ENCODE results near the gene TTC39A.

TTC39A gene

GRCh38 chr1:51359879-51360278, 29.5 kb upstream of the TTC39A start:
- DNase-seq (ENCODE audit: low read depth), result no peak
- H3K4me3 ChIP-seq (ENCODE audit: low read depth, low read length), result no peak overlapping the region
- TF ChIP-seq CTCF (IDR thresholded peaks at IDR 0.05; ENCODE audit: insufficient read depth, low read depth, low read length, missing control alignments), result no peak

GRCh38 chr1:51355382-51355781, 25.0 kb upstream of the TTC39A start:
- no peak overlapping the region for H3K4me3 ChIP-seq (ENCODE audit: low read depth, low read length)
- TF ChIP-seq CTCF (IDR thresholded peaks at IDR 0.05; ENCODE audit: insufficient read depth, low read depth, low read length, missing control alignments), result no peak
- DNase-seq (ENCODE audit: low read depth), result no peak

- H3K4me3 ChIP-seq (ENCODE audit: low read depth, low read length), result no peak overlapping the region
- TF ChIP-seq CTCF (IDR thresholded peaks at IDR 0.05; ENCODE audit: insufficient read depth, low read depth, low read length, missing control alignments), result no peak
- DNase-seq (ENCODE audit: low read depth), result no peak
Observed at GRCh38 chr1:51354416-51354815, 24.1 kb upstream of the TTC39A start.

- TF ChIP-seq CTCF (IDR thresholded peaks at IDR 0.05; ENCODE audit: insufficient read depth, low read depth, low read length, missing control alignments), result no peak
- H3K4me3 ChIP-seq (ENCODE audit: low read depth, low read length), result no peak overlapping the region
- no peak for DNase-seq (ENCODE audit: low read depth)
Observed at GRCh38 chr1:51351907-51352306, 21.5 kb upstream of the TTC39A start.

- DNase-seq (ENCODE audit: low read depth), result no peak
- no peak overlapping the region for H3K4me3 ChIP-seq (ENCODE audit: low read depth, low read length)
- TF ChIP-seq CTCF (IDR thresholded peaks at IDR 0.05; ENCODE audit: insufficient read depth, low read depth, low read length, missing control alignments), result no peak
Observed at GRCh38 chr1:51349862-51350261, 19.5 kb upstream of the TTC39A start.

GRCh38 chr1:51348147-51348527, 17.8 kb upstream of the TTC39A start:
- no peak for DNase-seq (ENCODE audit: low read depth)
- TF ChIP-seq CTCF (IDR thresholded peaks at IDR 0.05; ENCODE audit: insufficient read depth, low read depth, low read length, missing control alignments), result no peak
- no peak overlapping the region for H3K4me3 ChIP-seq (ENCODE audit: low read depth, low read length)

- no peak for TF ChIP-seq CTCF (IDR thresholded peaks at IDR 0.05; ENCODE audit: insufficient read depth, low read depth, low read length, missing control alignments)
- no peak for DNase-seq (ENCODE audit: low read depth)
- H3K4me3 ChIP-seq (ENCODE audit: low read depth, low read length), result no peak overlapping the region
Observed at GRCh38 chr1:51347398-51348146, 17.2 kb upstream of the TTC39A start.

All from GM12865 (cell line).